H4 (cell line): ENCODE results near the gene RAB17. TPM values are rescaled to one million over a fixed set of nuclear protein-coding genes. Genes with fewer than 3 reads are reported as not detected.

Experiments used
- DNase-seq: peaks from one replicate; pipeline ENCODE4 v3.0.0-alpha.2; 2015; ENCODE audit warnings: low spot score
- total RNA-seq: library from RNA; depleted of rRNA; stranded (reverse); fragments of >200 nt; shearing (Covaris generic); gene quantifications from 2 replicates; pipeline ENCODE4 v1.2.3, GENCODE V29; 2014; rRNA removed

Gene RAB17
- total RNA-seq, 1 experiment from 2014 or later, result not detected

GRCh38 chr2:237539681-237540080, 50.9 kb downstream of the RAB17 start:
- no peak for DNase-seq

GRCh38 chr2:237538901-237539300, 51.6 kb downstream of the RAB17 start:
- no peak for DNase-seq

- DNase-seq, result no peak
Measured at GRCh38 chr2:237538001-237538720, 52.4 kb downstream of the RAB17 start.

DNA sequence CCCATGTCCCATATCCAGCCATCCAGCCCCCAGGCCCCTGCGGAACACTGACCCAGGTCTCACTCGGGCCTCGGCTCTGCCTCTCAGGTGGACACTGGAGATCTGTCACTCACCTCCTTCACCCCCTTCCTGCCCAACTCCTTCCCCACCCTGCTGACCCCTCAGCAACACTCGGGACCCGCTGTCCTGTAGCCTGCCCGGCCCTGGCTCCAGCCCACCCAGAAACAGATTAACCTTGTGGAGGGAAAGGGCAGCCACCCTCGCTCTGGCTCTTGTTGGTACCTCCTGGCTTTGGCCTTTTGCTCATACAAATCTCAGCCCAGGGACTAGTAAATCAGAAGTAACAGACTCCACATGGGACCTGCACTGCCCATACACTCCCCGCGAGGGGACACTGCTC, 53.9 kb downstream of the RAB17 start:
- DNase-seq, result no peak

- DNase-seq, result no peak
Measured at GRCh38 chr2:237536083-237536415, 54.5 kb downstream of the RAB17 start.

GRCh38 chr2:237535385-237536082, 55.0 kb downstream of the RAB17 start:
- DNase-seq, result no peak

DNA sequence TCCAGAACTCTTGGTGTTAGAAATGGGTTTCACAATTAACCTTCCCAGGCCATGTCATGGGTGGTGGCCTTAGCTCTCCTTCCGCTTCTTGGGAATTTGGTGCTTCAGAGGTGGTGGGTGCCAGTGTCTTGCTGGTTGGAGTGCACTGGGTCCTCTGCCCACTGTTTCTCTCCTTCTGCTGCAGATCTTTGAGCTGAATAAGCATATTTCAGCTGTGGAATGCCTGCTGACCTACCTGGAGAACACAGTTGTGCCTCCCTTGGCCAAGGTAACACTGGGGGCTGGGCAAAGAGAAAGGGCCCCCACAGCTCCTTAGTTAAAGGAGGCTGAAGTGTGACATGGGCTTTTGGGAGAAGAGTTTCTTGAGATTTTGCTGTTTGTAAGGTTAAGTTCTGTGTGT, 56.2 kb downstream of the RAB17 start:
- DNase-seq, result no peak

DNA sequence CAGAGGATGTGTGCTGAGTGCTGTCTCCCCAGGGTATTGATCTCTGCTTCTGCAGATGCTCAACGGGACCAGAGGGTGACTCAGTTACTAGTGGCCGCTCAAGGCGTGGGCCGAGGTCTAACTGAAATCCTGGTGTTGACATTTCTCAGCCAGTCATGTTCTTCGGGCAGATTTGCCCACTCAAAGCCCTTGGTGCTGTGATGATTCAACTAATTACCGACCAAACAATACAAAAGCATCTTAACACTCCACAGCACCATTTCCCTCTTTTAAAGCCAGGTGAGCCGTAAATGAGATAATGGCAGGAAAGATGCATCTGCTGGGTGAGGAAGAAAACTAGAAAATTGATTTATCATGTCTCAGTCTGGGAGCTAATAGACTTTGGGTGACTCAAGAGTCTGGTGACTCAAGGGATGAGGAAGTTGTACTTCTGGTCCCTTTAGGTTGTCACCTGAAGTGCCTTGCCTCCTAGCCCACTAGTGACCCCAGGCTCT, 56.8 kb downstream of the RAB17 start:
- DNase-seq, result no peak

GRCh38 chr2:237532160-237532559, 58.4 kb downstream of the RAB17 start:
- DNase-seq, result no peak

- no peak for DNase-seq
Measured at GRCh38 chr2:237530472-237531433, 59.8 kb downstream of the RAB17 start.

GRCh38 chr2:237529452-237530402, 60.8 kb downstream of the RAB17 start:
- DNase-seq, result no peak

DNA sequence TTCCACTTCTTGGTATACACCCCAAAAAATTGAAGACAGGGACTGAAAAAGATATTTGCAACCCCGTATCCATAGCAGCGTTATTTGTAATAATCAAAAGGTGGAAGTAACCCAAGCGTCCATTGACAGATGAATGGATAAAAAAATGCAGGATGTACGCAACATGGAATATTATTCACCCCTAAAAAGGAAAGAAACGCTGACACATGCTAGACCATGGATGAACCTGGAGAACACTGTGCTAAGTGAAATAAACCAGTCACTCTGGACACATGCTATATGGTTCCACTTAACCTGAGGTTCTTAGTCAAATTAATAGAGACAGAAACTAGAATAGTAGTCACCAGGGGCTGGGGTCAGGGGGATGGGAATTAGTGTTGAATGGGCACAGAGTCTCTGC, 62.8 kb downstream of the RAB17 start:
- DNase-seq, result no peak

GRCh38 chr2:237527233-237527632, 63.3 kb downstream of the RAB17 start:
- no peak for DNase-seq

DNA sequence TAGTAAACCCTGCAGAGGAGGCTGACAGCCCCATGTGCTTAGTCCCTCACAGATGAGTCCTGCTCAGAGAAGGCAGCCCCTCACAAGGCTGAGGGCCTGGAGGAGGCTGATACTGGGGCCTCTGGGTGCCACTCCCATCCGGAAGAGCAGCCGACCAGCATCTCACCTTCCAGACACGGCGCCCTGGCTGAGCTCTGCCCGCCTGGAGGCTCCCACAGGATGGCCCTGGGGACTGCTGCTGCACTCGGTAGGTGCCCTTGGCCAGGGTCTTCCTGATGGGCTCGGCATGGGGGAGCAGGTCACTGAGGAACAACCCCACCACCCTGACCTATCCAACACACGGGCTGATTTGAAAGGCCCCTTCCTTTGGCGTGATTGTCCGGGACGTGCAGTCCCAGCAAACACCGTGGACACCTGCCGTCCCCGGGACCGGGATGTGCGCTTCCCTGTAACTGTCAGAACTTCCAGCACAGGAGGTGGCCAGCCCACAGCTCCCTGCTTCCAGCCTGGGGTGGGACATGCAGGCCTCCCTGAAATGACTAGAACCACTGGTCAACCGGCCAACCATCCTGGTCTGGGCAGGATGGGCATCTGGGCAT, 64.9 kb downstream of the RAB17 start:
- no peak for DNase-seq

- no peak for DNase-seq
Measured at GRCh38 chr2:237524631-237525030, 65.9 kb downstream of the RAB17 start.

Other genes with a start within 250 kb of the RAB17 start
- gene COL6A3, start 176.6 kb downstream of the RAB17 start, total RNA-seq, result 202 and 204 TPM in 2 replicates
- 7.7 and 9.9 TPM in 2 replicates for gene MLPH, start 103.5 kb downstream of the RAB17 start, total RNA-seq
- gene PRLH, start 24.2 kb downstream of the RAB17 start, total RNA-seq, result not detected in 2 replicates
- gene LRRFIP1, start 36.9 kb upstream of the RAB17 start, total RNA-seq, result 19.0 and 21.5 TPM in 2 replicates
- 0.12 TPM in 1 of 2 replicates, not detected in the other for gene RBM44, start 208.0 kb upstream of the RAB17 start, total RNA-seq